ENCODE data around the gene CLCNKB. TPM values are rescaled to one million over a fixed set of nuclear protein-coding genes. Genes with fewer than 3 reads are reported as not detected.
A peak's percentile ranks its signal among the peaks of the same experiment; 100 is the strongest.

The CLCNKB gene
- total RNA-seq, 1 donor from 2014 or later, result 0.64 TPM

DNA sequence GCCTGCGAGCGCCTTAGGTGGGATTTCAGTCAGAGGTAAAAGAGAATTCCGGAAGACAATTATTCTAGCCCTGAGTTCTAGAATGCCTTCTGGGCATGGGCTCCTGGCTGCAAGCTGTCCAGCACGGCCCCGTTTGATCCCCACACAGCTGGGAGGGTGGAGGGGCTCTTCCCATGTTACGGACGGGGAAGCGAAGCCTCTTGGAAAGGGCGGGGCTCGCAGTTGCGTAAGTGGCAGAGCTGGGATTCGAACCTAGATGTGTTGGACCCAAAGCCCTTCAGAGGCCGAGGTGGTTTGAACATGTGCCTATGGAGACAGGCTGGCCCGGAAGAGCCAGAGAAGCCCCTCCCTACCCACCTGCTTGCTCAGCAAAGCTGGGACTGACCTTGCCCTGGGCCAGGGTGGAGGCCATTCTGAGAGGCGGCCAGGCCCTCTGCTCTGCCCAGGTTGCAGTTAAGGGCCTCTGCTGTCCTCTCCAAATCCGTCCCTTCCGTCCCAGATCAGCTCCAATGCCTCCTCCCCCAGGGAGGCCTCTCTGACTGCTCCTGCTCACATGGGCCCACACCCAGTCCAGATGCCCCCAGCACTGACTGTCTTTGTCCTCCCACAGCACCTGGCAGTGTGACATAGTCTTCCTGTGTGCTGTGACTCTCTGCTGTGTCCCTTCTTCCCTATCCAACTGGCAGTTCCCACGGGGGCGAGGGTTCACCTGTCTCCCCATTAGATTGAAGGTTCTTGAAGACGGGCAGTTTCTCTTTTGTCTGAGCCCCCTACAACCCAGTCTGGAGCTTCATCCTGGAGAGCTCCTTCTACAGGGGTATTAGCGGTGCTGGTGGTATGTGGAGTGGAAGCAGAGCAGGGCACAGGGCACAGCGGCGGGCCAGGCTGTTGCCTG lies 24.6 kb upstream of the CLCNKB start:
- no peaks in the 10 kb centered on the region for H3K36me3 ChIP-seq (ENCODE audit: insufficient read depth, low read length)
- no peaks in the 10 kb centered on the region for H4K20me1 ChIP-seq (ENCODE audit: insufficient read depth, low read length)
- H3K4me3 ChIP-seq (ENCODE audit: insufficient read depth, low read depth, low read length), result no peak overlapping the region
- H3K4me2 ChIP-seq (ENCODE audit: low read length), result peak overlapping the region; percentile 44
- peaks cover 18% of the 10 kb centered on the region for H3K27me3 Mint-ChIP-seq (ENCODE audit: low read depth, unreplicated experiment)
- TF ChIP-seq EZH2 (IDR thresholded peaks at IDR 0.05; ENCODE audit: insufficient read depth, low read length), result no peak
- TF ChIP-seq, protein P1, sequence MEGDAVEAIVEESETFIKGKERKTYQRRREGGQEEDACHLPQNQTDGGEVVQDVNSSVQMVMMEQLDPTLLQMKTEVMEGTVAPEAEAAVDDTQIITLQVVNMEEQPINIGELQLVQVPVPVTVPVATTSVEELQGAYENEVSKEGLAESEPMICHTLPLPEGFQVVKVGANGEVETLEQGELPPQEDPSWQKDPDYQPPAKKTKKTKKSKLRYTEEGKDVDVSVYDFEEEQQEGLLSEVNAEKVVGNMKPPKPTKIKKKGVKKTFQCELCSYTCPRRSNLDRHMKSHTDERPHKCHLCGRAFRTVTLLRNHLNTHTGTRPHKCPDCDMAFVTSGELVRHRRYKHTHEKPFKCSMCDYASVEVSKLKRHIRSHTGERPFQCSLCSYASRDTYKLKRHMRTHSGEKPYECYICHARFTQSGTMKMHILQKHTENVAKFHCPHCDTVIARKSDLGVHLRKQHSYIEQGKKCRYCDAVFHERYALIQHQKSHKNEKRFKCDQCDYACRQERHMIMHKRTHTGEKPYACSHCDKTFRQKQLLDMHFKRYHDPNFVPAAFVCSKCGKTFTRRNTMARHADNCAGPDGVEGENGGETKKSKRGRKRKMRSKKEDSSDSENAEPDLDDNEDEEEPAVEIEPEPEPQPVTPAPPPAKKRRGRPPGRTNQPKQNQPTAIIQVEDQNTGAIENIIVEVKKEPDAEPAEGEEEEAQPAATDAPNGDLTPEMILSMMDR (IDR thresholded peaks at IDR 0.05; ENCODE audit: insufficient read depth, low read depth, low read length), result no peak
- peaks cover 26% of the 10 kb centered on the region for H3K4me1 Mint-ChIP-seq (ENCODE audit: low read depth, unreplicated experiment)
- peak overlapping the region; percentile 7 for H2AFZ ChIP-seq (ENCODE audit: low read depth, low read length)
- no peaks in the 10 kb centered on the region for H3K79me2 ChIP-seq (ENCODE audit: insufficient read depth, low read length)
- peak overlapping the region; percentile 56 for H3K9ac ChIP-seq (ENCODE audit: low read length)
- H3K27me3 ChIP-seq (ENCODE audit: insufficient read depth, low read length), result no peaks in the 10 kb centered on the region
- DNase-seq (ENCODE audit: low read depth) (no peak), FAIRE-seq (no peak)
- peak overlapping the region; percentile 66 for H3K27ac Mint-ChIP-seq (ENCODE audit: unreplicated experiment)
- peak overlapping the region; percentile 71 for H3K4me3 Mint-ChIP-seq (ENCODE audit: unreplicated experiment)
- H3K9me3 ChIP-seq (ENCODE audit: insufficient read depth, low read depth, low read length), result no peaks in the 10 kb centered on the region
- H3K9me3 Mint-ChIP-seq (ENCODE audit: unreplicated experiment), result peaks cover 4% of the 10 kb centered on the region
- H3K36me3 Mint-ChIP-seq (ENCODE audit: low read depth, unreplicated experiment), result no peaks in the 10 kb centered on the region
- peaks cover 32% of the 10 kb centered on the region for H3K4me1 ChIP-seq (ENCODE audit: insufficient read depth, low read length)
- peak overlapping the region; percentile 9 for H3K27ac ChIP-seq (ENCODE audit: low read depth, low read length)

DNA sequence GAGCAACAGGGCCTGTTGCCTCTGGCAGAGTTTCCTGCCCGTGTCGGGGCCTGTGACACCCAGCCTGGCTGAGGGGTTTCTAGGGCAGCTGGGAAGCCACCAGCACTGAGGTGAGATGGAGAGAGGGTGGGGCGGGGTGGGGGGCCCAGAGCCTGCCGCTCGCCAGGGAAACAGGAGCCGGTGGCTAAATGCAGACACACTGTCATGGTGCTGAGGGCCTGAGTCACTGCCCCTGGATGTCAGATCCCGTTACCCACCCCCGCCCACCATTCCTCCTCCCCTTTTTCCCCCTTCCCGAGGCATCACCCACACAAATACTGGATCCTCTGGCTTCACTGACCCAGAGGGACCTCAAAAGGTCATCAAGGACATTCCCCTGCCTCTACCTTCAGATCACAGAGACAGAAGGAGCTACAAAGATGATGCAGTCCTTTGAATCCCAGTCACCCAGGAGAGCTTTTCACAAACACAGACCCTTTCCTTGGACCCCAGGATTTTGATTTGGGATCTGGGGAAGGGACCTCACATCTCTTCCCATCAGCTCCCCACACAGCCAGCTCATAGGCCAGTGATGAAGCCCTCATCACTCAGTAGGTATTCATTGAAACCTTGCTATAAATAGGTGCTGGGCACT lies 23.8 kb upstream of the CLCNKB start:
- Histone ChIP-seq H2AFZ (ENCODE audit: low read depth, low read length) (peak overlapping the region; percentile 7), H4K20me1 (ENCODE audit: insufficient read depth, low read length) (no peaks in the 10 kb centered on the region), H3K79me2 (ENCODE audit: insufficient read depth, low read length) (no peaks in the 10 kb centered on the region), H3K9ac (ENCODE audit: low read length) (peak overlapping the region; percentile 56), H3K9me3 (ENCODE audit: insufficient read depth, low read depth, low read length) (no peaks in the 10 kb centered on the region), H3K4me3 (ENCODE audit: insufficient read depth, low read depth, low read length) (no peak overlapping the region), H3K36me3 (ENCODE audit: insufficient read depth, low read length) (no peaks in the 10 kb centered on the region), H3K27me3 (ENCODE audit: insufficient read depth, low read length) (no peaks in the 10 kb centered on the region), H3K4me2 (ENCODE audit: low read length) (peak overlapping the region; percentile 44), H3K27ac (ENCODE audit: low read depth, low read length) (no peak overlapping the region), H3K4me1 (ENCODE audit: insufficient read depth, low read length) (peaks cover 32% of the 10 kb centered on the region)
- H3K4me3 Mint-ChIP-seq (ENCODE audit: unreplicated experiment), result no peak overlapping the region
- FAIRE-seq, result no peak
- TF ChIP-seq, protein P1 (IDR thresholded peaks at IDR 0.05; ENCODE audit: insufficient read depth, low read depth, low read length), result no peak
- no peak for TF ChIP-seq EZH2 (IDR thresholded peaks at IDR 0.05; ENCODE audit: insufficient read depth, low read length)
- H3K27ac Mint-ChIP-seq (ENCODE audit: unreplicated experiment), result peak overlapping the region; percentile 77
- H3K4me1 Mint-ChIP-seq (ENCODE audit: low read depth, unreplicated experiment), result peaks cover 21% of the 10 kb centered on the region
- peaks cover 26% of the 10 kb centered on the region for H3K27me3 Mint-ChIP-seq (ENCODE audit: low read depth, unreplicated experiment)
- peaks cover 4% of the 10 kb centered on the region for H3K9me3 Mint-ChIP-seq (ENCODE audit: unreplicated experiment)
- DNase-seq (ENCODE audit: low read depth), result peak; percentile 41
- no peaks in the 10 kb centered on the region for H3K36me3 Mint-ChIP-seq (ENCODE audit: low read depth, unreplicated experiment)
